HG03439 (cell line): ENCODE results near the gene PTAFR.

Source experiments
- ATAC-seq: cut with Tn5 transposase; IDR thresholded peaks from one replicate; pipeline ENCODE4 v1.9.1; 2021; ENCODE audit warnings: mild to moderate bottlenecking, moderate library complexity; ENCODE audit not compliant: unreplicated experiment

PTAFR gene, protein sequence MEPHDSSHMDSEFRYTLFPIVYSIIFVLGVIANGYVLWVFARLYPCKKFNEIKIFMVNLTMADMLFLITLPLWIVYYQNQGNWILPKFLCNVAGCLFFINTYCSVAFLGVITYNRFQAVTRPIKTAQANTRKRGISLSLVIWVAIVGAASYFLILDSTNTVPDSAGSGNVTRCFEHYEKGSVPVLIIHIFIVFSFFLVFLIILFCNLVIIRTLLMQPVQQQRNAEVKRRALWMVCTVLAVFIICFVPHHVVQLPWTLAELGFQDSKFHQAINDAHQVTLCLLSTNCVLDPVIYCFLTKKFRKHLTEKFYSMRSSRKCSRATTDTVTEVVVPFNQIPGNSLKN

DNA sequence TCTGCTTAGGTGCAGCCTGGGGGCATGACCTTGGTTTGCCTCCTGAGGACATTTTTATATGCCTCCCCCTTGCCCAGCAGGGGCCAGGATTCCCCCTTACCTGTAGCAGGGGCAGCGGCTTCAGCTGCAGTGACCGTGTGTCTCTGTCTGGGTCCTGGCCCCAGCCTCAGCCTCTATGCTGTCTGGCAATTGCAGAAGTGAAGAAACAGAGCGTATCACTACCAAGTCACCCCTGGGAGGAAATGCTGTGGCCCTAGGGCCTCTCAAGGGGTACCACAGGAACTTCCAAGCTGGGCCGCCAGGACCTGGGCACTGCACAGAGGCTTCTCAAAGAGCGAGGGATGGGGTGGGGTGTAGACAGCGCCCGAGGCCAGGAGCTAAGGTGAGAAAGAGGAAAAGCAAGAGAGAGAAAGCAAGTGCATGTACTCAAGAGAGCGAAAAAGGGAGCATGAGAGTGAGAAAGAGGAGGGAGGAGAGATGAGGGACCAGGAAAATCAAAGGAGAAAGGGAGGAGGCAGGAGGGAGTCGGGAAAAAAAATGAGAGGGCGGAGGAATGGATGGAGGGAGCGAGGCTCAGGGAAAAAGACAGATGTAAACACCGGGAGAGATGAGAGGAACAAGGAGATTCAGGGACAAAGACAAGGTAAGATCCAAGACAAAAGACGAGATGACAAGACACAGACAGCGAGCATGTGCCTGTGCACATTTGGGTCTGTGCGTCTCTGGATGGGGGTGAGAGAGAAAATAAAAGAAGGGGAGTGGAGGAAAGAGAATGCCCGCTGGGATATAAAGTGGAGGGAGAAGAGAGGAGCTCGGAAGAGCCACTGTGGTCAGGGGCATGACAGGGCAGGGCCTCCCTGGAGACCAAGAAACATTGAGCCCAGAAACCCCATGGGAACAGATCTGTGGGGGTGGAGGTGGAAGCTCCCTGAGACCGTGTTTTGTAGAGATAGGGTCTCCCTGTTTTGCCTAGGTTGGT lies at the start of gene PTAFR:
Gene PTAFR (minus strand): TSS at position 199 of the 979 bp plus-strand sequence. CDS start 25,669 bp downstream, outside the sequence.
- no peak for ATAC-seq

DNA sequence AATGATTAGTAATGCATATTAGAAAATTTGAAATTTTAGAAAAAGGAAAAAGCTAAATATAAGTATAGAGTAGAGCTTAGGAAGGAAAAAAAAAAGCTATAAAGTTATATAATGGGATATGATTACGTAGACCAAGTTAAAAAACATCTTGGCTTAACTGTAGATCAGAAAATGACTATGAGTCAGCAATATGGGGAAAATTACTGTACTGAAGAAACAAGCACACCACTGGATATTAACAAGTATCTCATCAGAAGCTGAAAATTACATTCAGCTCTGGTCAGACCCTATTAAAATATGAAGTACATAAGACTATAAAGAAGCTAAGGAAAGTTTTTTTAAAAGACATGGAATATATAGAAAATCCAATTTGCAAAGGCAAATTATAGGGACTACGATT lies 36.8 kb upstream of the PTAFR start:
- no peak for ATAC-seq

DNA sequence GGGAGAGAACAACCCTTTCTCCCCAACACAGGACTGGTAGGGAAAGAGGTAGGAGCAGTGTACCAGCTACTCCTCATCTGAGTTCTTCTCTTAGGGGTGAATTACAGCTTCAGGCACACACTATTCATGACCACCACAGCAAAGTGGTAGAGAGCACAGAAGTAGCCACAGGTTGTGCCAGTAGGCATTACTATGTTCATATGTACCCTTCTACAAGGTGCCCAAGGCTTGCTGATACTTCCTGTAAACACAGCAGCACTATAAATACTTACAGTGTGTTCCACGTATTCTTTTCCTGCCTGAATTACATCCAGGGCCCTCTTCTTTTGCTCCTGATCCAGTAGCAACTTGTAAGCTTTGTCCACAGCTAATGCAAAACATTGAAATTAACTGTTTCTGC lies 33.2 kb upstream of the PTAFR start:
- no peak for ATAC-seq

DNA sequence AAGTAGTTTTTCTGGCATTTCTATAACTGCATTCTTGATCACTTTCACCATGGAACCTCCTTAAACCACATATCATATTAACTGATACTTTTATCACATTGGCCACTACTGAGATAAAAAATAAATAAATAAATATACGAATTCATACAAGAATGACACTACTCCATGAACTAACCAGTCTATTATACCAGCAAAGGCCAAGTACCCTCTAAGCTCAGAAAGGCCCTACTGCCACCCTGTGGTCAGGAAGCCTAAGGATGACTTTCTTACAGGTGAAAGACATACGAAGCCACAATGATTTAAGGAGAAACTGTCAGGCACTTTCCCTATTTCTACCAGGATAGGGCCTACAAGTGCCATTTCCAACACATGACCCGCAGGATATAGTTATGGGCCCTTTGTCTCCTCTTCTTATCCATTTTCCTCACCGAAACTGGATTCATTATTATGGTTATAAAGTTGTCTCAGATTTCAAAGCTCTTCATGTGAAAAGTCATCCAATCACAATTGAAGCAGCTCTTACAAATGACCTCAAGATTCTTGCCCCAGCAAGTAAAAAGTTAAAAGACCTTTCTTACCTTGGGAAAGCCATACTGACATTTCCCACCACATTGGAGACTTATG lies 32.4 kb upstream of the PTAFR start:
- no peak for ATAC-seq

DNA sequence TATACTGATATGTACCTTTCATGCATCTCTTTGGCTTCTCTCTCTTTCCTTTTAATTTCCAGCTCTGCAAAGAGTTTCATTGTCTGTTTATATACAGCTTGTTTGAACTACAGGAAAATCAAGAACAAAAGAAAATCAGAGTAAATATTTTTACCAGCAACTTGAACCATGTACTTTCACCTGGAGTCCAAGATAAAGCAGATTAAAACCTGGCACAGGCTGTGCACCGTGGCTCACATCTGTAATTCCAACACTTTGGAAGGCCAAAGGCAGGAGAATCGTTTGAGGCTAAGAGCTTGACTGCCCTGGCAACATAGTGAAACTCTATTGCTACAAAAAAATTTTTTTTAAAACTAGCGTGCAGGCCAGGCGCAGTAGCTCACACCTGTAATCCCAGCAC lies 28.8 kb upstream of the PTAFR start:
- ATAC-seq, result no peak

DNA sequence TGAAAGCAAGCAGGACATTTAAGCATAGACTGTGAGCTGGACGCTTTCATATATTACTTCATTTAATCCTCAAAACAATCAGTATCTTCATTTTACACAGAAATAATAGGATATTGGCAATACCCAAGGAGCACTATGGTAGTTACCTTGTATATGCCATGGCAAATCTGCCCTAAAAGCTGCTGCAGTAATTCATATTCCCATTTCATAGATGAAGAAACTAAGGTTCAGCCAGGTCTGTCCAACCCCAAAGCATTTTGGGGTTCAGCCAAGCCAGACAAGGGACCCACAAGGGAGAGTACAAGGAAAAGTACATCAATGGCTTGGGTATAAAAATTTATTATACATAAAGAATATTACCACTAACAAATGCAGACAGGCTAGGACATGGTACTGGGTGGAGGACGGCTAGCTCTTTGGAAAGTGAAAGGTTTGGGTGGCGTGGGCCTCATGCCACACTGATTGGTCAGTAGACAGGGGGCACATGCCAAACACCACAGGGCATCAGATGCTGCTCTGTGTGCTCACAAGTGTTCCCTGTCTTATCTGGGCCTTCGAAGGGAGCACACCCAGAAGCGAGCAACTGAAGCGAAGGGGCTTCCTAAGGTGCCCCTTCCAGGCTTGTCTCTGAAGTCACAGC lies 23.9 kb upstream of the PTAFR start:
- ATAC-seq, result no peak

DNA sequence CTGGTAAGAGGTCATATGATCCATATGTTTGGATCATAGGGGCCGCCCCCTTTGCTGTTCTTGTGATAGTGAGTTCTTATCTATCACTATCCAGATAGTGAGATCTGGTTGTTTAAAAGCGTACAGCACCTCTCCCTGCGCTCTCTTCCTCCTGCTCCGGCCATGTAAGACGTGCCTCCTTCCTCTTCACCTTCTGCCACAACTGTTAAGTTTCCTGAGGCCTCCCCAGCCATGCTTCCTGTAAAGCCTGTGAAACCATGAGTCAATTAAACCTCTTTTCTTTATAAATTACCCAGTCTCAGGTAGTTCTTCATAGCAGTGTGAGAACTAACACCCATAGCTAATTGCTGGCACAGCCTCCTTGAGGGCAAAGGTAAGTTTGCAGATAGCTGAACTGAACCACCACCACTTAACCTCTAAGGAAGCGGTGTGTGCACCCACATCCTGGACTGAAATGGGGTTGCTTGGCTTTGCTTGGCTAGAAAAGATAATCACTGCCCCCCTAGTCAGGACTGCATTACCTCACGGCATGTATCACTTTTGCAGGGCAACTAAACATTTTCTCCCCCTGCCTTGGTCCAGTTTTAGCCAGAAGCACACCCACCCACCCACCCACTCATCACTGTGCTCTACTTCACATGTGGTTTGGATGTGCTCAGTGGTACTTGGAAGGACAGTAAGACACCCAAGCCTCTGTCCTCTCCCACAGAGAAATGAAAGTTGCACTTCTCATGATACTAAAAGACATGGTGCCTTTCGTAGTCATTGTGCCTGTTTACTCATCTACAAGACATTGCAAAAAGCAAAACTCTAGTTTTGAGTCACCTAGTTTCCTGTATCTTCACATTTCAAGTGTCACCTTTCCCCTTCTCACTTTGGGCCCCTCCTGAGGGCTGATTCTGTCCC lies 23.1 kb upstream of the PTAFR start:
- peak; percentile 80 for ATAC-seq

DNA sequence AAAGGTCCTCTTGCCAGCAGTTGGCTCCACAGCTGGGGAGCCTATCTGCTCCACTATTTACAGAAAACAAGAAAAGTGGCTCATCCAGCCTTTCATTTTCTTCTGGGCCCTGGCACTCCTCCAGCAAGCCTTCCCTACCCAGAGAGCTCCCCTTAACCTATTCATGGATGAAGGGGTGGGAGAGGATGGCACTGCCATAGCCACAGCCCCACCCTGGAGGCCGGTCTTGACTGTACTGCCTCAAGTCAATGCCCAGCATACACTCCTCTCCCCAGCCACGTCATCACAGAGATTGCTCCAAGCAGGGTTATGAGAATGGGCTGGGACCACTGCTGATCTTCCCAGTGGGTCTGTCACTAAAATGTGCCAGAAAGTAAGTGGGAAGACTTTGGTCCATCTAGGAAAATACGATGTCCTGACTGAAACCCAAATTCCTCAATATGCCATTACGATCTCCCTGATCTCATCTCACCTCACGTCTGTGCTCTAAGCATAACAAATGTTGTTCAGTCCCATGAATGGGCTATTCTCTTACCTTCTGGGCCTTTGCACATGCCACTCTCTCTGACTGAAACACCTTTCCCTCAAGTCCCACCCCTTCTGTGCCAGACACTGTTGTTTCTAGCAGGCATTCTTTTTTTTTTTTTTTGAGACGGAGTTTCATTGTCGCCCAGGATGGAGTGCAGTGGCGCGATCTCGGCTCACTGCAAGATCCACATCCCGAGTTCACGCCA lies 21.4 kb upstream of the PTAFR start:
- no peak for ATAC-seq

DNA sequence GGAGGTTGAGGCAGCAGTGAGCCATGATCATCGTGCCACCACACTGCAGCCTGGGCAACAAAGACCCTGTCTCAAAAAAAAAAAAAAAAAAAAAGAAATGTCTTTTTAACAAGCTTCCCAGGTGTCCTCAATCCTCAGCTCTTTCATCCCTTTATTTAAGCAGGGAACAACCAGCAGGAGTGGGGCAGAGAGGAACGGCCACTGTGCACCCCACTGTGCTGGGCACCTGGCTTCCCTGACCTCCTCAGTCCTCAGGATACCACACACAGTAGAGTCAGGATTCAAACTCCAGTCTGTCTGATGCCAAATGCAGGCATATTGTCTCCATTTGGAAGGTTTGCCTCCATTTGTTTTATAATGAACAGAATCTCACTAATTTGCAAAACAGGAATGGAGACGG lies 19.8 kb upstream of the PTAFR start:
- ATAC-seq, result no peak

DNA sequence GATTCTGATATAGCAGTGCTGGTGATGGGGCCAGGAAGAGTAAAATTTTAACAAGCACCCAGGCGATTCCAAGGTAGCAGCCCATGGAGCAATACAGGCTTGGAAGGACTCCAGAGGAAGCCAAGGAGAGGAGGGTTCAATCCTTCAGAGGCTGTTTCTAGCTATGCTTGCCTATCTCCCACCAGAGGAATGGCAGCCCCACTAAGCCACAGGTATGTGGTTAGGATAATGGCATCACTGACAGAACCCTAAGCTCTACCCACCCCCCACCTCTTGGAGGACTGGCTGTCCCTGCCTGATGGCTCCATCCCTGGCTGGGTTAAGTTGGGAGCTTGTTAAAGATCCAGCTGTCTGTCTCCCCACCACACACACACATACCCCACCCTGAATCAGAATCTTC lies 19.3 kb upstream of the PTAFR start:
- no peak for ATAC-seq

DNA sequence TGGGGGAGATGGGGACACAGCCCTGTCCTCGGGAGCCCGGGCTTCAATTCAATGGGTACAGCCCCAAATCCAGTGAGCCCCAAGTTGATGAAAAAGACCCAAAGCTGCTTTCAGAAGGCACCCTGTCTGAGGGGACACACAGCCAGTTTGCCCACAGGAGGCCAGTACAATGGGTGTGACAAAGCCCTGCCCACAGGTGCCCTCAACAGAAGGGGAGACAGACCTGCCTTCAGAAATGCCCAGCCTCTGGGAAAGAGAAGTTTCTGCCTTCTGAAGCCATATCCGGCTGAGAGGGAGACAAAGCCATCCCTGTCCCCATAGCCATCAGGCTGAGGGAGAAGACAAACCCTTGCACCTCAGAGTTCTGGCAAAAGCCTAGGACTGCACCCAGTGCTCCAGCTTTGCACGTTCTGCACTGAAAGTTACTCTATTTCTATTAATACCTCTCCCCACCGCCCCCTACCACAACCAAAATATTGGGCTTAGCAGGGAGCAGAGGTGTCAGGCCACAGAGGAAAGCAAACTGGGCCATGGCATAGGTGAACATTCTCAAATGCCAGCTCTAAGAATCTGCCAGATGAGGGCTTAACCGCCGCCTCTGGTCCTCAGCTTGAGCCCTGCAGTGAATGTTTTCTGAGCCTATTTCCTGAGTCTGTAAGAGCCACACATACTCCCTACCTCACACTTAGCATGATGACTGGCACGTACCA lies 18.0 kb upstream of the PTAFR start:
- no peak for ATAC-seq

DNA sequence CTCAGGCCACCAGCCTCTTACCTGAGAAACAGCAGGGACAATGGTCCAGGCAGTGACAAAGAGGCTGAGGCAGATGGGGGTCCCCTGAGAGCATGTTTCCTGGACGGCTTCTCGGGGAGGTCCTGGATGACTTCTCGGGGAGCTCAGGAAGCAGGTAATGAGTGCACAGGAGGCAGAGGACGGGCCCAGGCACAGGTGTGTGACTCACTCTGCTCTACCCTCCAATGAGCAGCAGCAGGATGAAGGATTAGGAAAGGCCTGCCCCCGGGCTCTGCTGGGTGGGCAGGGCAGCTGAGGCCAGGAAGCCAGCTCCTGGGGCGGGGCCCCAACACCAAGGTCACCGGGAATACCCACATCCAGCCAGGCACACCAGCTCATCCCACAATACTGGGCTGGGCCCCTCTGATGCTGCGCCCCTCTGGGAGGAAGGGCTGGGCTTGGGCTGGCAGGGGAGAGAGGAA lies 17.2 kb upstream of the PTAFR start:
- no peak for ATAC-seq

DNA sequence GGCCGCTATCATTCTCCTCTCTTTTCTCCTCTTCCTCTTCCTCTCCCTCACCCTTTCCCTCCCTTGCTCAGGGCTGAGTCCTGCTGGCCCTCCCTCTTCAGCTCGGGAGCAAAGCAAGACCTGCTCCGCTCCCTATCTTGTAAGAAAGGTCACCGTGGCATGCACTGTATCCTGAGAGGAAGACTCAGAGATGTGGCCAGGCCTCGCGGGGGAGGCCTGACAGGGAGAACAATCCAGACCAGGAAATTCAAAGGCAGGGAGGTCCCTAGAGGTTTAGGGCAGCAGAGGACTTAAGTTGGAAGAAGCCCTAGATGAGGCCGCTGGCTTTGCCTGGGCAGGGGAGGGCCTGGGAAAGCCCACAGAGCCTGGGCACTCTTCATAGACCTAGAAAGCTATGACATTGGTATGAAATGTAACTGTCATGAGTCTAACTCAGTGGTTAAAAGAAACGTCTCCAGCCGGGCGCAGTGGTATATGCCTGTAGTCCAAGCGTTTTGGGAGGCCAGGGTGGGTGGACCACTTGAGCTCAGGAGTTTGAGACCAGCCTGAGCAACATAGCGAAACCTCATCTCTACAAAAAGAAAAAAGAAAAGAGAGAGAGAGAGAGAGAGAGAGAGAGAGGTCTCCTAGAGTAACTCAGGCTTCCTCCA lies 14.6 kb upstream of the PTAFR start:
- no peak for ATAC-seq

DNA sequence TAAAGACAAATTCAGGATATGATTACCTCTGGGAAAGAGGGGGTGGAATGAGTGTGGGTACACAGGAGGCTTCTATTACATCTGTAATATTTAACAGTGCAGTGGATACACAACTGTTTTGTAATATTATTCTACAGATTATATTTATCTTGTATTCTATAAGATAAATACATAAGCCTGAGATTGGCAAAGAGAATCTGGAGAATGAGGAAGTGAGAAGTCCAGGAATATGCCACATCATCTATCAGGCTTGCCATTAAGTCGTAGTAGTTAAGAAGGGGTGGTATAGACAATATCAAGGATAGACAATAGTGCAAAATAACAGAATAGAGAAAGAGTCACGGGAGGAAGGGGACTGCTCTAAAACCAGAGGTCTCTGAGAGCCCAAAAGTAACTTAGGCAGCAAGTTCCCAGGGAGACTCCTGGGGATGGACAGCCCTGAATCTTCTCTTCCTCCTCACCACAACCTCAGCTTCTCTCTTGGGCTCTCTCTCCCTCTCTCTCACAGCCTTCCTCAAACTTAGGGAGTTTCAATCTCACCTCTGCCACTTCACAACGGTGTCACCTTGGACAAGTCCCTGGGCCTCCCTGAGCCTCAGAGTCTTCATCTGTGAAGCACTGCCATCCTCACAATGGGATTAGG lies 14.0 kb upstream of the PTAFR start:
- no peak for ATAC-seq

DNA sequence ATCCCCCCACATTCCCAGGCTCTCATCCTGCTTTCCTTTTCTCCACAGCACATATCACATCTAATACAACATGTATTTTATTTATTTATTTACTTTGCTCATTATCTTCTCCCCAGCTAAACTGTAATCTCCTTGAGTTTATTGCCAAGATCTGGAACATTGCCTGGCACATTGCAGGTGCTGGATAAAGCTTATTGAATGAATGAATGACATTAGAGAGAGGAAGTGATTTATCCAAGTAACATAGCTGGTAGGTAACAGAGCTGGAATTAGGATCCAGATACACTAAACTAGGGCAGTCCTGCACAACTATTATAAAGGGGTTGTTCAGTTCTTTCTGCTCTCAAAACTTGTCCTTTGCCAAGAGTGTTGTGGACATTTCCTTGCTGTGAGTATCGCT lies 8.6 kb upstream of the PTAFR start:
- ATAC-seq, result no peak

DNA sequence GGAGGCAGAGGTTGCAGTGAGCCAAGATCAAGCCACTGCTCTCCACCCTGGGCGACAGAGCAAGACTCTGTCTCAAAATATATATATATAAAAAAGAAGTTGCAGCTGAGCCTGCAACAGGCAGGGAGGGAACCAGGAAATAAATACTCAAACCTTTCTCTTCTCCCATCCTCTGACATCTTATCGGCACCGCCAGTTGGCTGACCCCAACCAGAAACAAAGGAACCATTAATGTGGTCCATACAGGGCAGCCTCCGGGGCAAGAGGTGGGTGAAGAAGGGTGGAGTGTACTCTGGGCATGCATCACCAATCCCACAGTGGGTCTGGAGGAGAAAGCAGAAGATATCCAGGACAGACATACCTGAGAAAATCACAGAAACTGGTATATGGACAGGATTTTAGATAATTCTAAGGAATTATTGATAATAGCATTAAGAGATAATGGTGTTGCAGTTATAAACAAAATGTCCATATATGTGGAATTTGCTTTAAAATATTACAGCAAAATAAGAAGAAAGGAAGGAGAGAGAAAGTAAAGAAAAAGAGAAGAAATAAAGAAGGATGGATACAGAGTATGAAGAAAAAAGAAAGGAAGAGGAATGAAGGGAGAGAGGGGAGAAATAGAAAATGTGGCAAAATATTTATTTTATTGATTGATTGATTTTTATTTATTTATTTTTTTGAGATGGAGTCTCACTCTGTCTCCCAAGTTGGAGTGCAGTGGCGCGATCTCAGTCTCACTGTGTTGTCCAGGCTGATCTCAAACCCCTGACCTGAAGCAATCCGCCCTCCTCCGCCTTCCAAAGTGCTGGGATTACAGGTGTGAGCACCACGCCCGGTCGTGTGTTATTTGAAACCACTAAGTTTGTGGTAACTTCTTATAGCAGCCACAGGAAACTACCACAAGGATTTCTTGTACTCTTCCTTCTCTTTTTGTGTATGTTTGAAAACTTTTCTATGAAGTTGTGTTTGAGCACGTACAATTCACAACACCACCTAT lies 4.1 kb upstream of the PTAFR start:
- no peak for ATAC-seq
